ENCODE results near the gene MDH1B. TPM values are rescaled to one million over a fixed set of nuclear protein-coding genes. Genes with fewer than 3 reads are reported as not detected.

The MDH1B gene
- total and polyA plus RNA-seq, 2 donors from 2014 or later, result 7.1 to 8.1 TPM

GRCh38 chr2:206798000-206798399 is 32.9 kb upstream of the MDH1B start:
- Histone ChIP-seq H3K27me3 (ENCODE audit: control insufficient read depth, insufficient read depth, low read length) (no peaks in the 10 kb centered on the region), H3K36me3 (ENCODE audit: control insufficient read depth in 2 of 3, insufficient read depth in 3 of 3, low read length in 3 of 3) (peaks cover 2 to 14% (median 3%) of the 10 kb centered on the region in 3 donors), H3K4me1 (ENCODE audit: control insufficient read depth in 2 of 3, insufficient read depth in 2 of 3, low read depth in 1 of 3, low read length in 3 of 3) (no peaks in the 10 kb centered on the region), H3K27ac (ENCODE audit: low read depth in 2 of 2, low read length in 2 of 2) (no peak overlapping the region), H3K9me3 (ENCODE audit: control insufficient read depth in 2 of 3, insufficient read depth in 1 of 3, low read length in 3 of 3) (no peaks in the 10 kb centered on the region), H3K9ac (ENCODE audit: low read length in 3 of 3) (no peak overlapping the region), H3K4me3 (ENCODE audit: low read length in 3 of 3) (no peak overlapping the region)
- intact Hi-C loops (cut with DNase I), result loop anchor here (10.0 kb wide), 1 partner anchor 677 kb away; no protein-coding TSS in a partner anchor
- DNase-seq (no peak), FAIRE-seq (no peak)
- no peak for TF ChIP-seq CTCF (IDR thresholded peaks at IDR 0.05; ENCODE audit: borderline replicate concordance, extremely low read depth, insufficient read depth)

GRCh38 chr2:206797376-206797775 is 32.2 kb upstream of the MDH1B start:
- H3K27me3 ChIP-seq (ENCODE audit: control insufficient read depth, insufficient read depth, low read length), result no peaks in the 10 kb centered on the region
- intact Hi-C loops (cut with DNase I), result loop anchor here (10.0 kb wide), 1 partner anchor 677 kb away; no protein-coding TSS in a partner anchor
- FAIRE-seq, result no peak

GRCh38 chr2:206792645-206793044 is 27.5 kb upstream of the MDH1B start:
- TF ChIP-seq CTCF (IDR thresholded peaks at IDR 0.05; ENCODE audit: borderline replicate concordance, extremely low read depth, insufficient read depth), result no peak
- Histone ChIP-seq H3K9me3 (ENCODE audit: control insufficient read depth in 2 of 3, insufficient read depth in 1 of 3, low read length in 3 of 3) (no peaks in the 10 kb centered on the region), H3K4me1 (ENCODE audit: control insufficient read depth in 2 of 3, insufficient read depth in 2 of 3, low read depth in 1 of 3, low read length in 3 of 3) (no peaks in the 10 kb centered on the region), H3K4me3 (ENCODE audit: low read length in 3 of 3) (no peak overlapping the region), H3K36me3 (ENCODE audit: control insufficient read depth in 2 of 3, insufficient read depth in 3 of 3, low read length in 3 of 3) (peaks cover 9 to 45% (median 28%) of the 10 kb centered on the region in 3 donors), H3K9ac (ENCODE audit: low read length in 3 of 3) (no peak overlapping the region), H3K27ac (ENCODE audit: low read depth in 2 of 2, low read length in 2 of 2) (no peak overlapping the region), H3K27me3 (ENCODE audit: control insufficient read depth, insufficient read depth, low read length) (no peaks in the 10 kb centered on the region)
- intact Hi-C loops (cut with DNase I), result loop anchor here (10.0 kb wide), 1 partner anchor 682 kb away; no protein-coding TSS in a partner anchor
- DNase-seq, result no peak
- no peak for FAIRE-seq

More at GRCh38 chr2:206797376-206797775, 32.2 kb upstream of the MDH1B start:
- no peak for TF ChIP-seq CTCF (IDR thresholded peaks at IDR 0.05; ENCODE audit: borderline replicate concordance, extremely low read depth, insufficient read depth)
- Histone ChIP-seq H3K9ac (ENCODE audit: low read length in 3 of 3) (no peak overlapping the region), H3K4me1 (ENCODE audit: control insufficient read depth in 2 of 3, insufficient read depth in 2 of 3, low read depth in 1 of 3, low read length in 3 of 3) (no peaks in the 10 kb centered on the region), H3K27ac (ENCODE audit: low read depth in 2 of 2, low read length in 2 of 2) (no peak overlapping the region), H3K36me3 (ENCODE audit: control insufficient read depth in 2 of 3, insufficient read depth in 3 of 3, low read length in 3 of 3) (peaks cover 2 to 14% (median 6%) of the 10 kb centered on the region in 3 donors), H3K9me3 (ENCODE audit: control insufficient read depth in 2 of 3, insufficient read depth in 1 of 3, low read length in 3 of 3) (no peaks in the 10 kb centered on the region), H3K4me3 (ENCODE audit: low read length in 3 of 3) (no peak overlapping the region)
- DNase-seq, result no peak
